Tibial nerve (tissue), 4 donors: Measurements from ENCODE around the gene ITGA1.

Experiments
- EP300 ChIP-seq, 2 donors: sonication (generic); formaldehyde crosslinking; IDR thresholded peaks; one replicate each; pipeline ENCODE4 v1.6.1; 2017; ENCODE audit warnings: antibody characterized with exemption in 2 of 2, mild to moderate bottlenecking in 1 of 2
- POLR2A ChIP-seq, 2 donors: fragments of 450-650 bp; IDR thresholded peaks; one replicate each; pipeline ENCODE4 v1.6.1; 2017; ENCODE audit warnings: antibody characterized with exemption in 2 of 2, mild to moderate bottlenecking in 2 of 2, moderate library complexity in 2 of 2
- TF ChIP-seq, protein P1 (sequence below), 5 experiments: fragments of 200-600 bp in 3 of 5; fragments of 450-650 bp in 2 of 5; sonication (generic) in 3 of 5; IDR thresholded peaks; one replicate each; pipeline ENCODE4 v1.5.1; 2016 to 2019; ENCODE audit warnings: antibody characterized with exemption in 5 of 5, mild to moderate bottlenecking in 3 of 5, moderate library complexity in 2 of 5

GRCh38 chr5:52817818-52818217 is 30.1 kb downstream of the ITGA1 start:
- TF ChIP-seq, protein P1, sequence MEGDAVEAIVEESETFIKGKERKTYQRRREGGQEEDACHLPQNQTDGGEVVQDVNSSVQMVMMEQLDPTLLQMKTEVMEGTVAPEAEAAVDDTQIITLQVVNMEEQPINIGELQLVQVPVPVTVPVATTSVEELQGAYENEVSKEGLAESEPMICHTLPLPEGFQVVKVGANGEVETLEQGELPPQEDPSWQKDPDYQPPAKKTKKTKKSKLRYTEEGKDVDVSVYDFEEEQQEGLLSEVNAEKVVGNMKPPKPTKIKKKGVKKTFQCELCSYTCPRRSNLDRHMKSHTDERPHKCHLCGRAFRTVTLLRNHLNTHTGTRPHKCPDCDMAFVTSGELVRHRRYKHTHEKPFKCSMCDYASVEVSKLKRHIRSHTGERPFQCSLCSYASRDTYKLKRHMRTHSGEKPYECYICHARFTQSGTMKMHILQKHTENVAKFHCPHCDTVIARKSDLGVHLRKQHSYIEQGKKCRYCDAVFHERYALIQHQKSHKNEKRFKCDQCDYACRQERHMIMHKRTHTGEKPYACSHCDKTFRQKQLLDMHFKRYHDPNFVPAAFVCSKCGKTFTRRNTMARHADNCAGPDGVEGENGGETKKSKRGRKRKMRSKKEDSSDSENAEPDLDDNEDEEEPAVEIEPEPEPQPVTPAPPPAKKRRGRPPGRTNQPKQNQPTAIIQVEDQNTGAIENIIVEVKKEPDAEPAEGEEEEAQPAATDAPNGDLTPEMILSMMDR (IDR thresholded peaks at IDR 0.05) = no peak
- TF ChIP-seq POLR2A (IDR thresholded peaks at IDR 0.05) (no peak), EP300 (IDR thresholded peaks at IDR 0.05) (no peak)
